NCI-H510A treated with DMSO at 0.1 percent for 48 hours (cell line): Measurements from ENCODE around the gene GSTT4.
A peak's percentile ranks its signal among the peaks of the same experiment; 100 is the strongest.
"Not testable (repeated sequence)": the region's sequence is repeated elsewhere in the genome, so short reads cannot be mapped to it uniquely, and the experiment has no call there.

Source experiments
- DNase-seq: peaks from one replicate; lab custom pipeline; 2025; lab: John Stamatoyannopoulos, UW

GSTT4 gene

DNA sequence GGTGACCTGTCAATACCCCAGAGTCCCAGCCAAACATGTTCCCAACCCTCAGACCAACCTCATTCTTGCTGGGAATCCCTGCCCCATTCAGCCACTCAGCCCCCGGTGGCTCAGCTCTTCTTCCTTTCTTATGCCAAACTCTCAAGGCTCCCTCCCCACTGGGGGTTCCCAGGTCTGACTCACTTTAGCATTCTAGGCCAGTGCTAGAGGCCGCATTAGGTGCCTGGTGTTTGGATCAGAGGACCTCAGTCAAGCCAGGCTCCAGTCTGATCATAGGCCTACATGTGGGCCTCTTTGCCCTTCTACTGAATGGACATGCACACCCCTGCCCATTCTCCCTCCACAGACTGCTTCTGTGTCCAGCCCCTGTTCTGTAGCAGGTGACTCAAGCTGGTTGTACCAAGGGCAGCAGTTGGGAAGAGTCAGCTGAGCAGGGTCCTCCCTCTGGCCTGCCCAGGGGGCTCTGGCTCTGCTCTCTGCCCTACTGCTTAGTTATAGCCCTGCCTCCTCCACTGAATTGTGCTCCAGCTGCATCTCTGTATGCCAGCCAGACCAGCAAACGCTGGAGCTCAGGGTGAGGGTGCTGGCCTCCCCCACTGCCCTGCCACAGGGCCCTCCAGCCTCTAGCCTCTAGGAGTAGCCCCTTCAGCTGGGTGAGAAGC is 15.5 kb downstream of the GSTT4 start:
- not testable (repeated sequence) for DNase-seq

DNA sequence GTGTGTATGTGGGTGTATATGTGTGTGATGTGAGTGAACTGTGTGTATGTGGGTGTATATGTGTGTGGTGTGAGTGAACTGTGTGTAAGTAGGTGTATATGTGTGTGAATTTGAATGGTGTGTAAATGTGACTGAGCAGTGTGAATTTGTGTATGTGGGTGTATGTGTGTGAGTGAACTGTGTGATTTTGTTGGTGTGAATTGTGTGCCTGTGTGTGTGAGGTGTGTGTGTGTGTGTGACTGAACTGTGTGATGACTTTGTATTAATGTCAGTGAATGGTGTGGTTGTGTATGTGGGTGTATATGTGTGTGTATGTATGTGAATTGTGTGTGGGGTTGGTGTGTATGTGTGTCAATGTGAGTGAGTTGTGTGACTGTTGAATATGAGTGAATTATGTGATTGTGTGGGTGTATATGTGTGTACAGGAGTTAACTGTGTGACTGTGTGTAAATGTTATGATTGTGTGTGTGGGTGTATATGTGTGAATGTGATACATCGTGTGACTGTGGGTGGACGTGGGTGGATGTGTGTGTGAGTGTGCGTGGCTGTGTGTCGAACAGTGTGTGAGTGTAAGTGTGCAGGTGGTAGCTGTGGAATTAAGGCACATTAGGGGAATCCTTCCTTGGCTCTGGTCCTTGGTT is 18.6 kb downstream of the GSTT4 start:
- not testable (repeated sequence) for DNase-seq

DNA sequence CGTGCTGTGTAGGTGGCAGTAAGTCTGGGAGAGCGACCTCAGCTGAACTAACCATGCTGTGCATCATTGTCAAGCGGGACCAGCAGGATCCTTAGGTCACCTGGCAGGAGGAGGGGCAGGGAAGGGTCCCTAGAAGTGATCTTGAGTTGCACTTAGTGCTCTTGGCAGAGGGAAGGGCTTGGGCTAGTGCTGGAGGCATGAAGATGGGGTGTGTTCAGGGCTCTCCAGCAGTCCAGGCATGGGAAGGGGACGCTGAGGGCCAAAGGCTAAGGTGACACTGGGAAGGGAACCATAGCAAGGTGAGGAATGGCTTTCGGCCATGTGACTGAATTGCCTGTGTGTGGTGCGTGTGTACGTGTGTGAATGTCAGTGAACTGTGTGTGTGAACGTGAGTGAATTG is 19.2 kb downstream of the GSTT4 start:
- DNase-seq, result not testable (repeated sequence)

DNA sequence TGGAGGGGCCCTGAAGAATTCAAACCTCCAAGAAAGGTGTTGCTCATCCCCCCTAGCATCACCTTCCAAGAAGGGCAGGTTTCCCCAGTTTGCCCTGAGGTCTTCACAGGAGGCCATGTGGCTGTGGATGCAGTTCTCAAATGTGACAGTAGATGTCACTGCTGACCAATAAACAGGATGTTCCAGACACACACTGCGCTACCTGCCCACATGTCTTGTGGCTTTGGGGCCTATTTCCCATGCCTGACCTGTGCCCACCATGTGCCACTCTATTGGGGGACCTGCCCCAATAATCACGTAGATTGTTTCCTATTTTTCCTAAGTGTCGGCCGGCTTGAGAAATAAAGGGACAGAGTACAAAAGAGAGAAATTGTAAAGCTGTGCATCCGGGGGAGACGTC is 20.8 kb downstream of the GSTT4 start:
- peak; percentile 51 for DNase-seq

DNA sequence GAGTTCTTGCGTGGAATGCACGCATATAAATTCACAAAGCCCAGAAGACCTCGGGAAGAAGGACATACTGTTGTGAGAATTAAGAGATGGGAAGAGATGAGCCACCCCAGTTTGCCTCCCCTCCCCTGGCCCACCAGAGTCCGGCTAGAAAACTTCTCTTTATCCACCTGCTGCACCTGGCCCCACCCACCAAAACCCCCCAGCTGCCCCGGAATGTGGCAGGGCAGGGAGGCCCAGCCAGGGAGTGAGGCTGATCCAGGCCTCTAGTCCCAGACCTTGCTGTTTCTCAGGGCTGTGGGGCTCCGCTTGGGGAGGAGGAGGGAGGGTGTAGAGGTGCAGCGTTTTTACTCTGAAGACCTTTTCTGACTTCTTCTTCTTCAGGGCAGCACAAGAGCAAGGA is 24.7 kb downstream of the GSTT4 start:
- DNase-seq, result not testable (repeated sequence)

DNA sequence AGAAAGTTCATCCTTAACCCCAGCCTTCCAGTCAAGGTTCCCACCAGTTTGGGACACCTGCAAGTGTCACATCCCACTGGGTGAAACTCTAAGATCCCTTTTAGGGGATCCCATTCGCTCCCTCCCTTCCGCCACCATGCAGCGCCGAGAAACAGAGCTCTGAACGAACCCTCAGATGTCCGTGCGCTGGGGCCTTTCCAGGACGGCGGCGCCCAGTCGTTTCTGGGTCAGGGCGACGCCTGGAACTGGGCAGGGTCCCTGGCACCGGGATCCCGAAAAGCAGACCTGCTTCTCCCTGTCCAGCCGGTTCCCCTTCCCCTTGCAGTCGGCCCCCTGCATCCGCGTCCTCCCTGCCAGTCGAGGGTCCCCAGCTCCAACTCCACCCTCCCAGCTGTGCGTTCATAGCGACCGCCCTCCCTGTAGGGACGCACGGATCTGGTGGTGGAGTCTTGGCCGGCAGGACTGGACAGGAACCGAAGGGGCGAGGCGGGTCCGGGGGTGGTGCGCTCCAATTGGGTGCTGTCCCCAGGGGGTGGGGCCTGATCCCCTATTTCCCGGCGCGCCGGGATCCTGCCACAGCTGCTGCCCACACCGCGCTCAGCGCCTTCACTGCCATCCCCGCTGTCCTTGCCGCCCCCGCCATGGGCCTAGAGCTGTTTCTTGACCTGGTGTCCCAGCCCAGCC is 25.6 kb downstream of the GSTT4 start, which contains the start of gene GSTT2:
Gene GSTT2, plus strand, starts transcription at position 578 of the 684 bp plus-strand sequence.
- DNase-seq, result not testable (repeated sequence)

DNA sequence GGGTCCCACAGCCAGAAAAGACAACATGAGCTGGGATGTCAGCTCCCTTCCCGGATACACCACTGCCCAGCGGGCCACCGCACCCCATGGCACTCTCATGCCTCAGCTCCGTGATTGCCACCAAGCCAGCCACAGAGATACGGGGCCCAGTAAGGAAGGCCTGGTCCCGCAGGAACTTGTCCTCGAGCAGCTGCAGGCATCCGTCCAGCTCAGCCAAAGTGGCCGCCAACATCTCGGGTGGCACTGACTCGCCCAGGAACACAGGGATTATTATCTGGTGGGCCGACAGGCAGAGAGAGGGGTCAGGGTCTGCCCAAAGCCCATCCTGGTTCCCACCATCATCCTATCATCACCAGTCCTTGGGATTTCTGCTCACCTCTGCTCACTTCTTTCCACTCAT is 27.9 kb downstream of the GSTT4 start:
- not testable (repeated sequence) for DNase-seq

DNA sequence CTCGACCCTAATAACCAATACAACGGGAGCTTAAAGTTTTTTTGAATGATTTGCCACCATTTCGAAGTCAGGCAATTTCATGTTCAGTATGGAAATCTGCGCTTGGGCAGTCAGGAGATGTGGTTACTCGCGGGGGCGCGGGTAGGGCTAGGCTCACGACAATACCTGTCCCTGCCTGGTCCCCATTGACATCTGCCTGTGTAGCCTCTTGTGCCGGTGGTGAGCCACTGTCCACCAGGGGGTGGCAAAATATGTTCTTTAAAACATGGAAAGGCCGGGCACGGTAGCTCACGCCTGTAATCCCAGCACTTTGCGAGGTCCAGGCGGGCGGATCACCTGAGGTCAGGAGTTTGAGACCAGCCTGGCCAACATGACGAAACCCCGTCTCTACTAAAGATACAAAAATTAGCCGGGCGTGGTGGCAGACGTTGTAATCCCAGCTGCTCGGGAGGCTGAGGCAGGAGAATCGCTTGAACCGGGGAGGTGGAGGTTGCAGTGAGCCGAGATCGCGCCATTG is 30.4 kb downstream of the GSTT4 start:
- not testable (repeated sequence) for DNase-seq

DNA sequence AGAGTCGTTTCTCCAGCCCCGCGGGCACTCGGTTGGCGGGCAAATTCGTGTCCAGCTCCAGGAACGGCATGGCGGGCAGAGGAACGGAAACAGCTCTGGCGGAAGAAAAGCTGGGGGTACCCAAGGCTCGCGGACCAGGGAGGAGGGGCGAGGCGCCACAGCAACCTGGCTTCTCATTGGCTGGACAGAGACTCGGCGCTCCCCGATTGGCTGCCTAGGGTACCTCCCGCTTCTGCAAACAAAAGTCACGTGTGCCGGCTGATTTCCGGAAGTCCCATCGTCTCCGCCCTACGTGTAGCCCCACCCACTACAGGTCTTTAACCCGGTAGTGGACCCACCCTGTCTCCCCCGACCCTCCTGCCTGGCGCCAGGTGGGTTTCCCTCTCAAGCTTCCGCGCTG is 30.9 kb downstream of the GSTT4 start, which contains the start of gene DDT:
Gene DDT, minus strand, starts transcription at position 97 of the 400 bp plus-strand sequence. Its CDS starts 27 bp downstream, at position 70.
- not testable (repeated sequence) for DNase-seq

DNA sequence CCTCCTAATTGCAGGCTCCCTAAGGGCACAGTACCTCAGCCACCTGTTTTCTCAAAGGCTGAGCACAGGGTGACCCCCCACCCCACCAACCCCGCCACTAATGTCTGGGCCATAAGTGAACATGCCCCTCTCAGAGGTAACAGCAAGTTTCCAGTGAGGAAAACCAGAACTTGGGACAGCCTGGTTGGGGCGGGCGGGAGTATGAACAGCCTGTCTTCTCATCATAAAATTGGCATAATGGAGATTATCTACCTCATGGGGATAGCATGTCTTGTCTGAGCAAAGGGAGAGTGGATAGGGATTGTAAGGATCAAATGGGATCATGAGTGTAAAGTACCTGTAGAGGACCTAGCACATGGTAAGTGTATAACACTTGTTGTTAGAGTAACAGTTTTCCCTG is 33.3 kb downstream of the GSTT4 start:
- not testable (repeated sequence) for DNase-seq

DNA sequence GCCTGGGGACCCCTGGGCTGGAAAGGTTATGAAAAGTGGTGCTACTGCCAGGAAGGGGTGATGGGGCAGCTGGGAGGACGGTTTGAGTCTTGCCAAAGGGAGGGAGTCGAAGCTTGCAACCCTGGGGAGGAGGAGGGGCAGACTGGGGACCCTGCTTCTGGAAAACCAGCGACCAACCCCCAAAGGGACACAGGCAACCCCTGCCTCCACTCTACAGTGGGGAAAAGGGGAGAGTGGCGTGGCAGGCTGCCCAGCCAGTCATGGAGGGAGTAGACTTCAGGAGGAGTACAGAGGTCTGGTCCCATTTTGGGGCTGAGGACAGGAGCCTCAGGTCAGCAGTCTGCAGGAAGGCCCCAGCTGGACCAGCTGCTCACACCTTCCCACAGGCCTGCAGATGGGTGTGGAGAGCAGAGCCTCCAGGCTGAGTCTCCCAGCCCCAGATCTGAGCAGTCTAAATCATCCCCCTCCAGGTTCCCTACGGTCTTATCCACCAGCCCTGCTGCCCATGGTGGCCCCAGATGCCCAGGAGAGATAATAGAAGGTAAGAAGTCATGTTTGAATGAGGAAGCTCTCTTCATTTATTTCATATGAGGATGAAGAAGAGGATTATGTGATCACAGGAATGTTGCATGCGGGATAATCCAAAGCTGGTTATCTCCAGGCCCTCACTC is 34.3 kb downstream of the GSTT4 start:
- no peak for DNase-seq

DNA sequence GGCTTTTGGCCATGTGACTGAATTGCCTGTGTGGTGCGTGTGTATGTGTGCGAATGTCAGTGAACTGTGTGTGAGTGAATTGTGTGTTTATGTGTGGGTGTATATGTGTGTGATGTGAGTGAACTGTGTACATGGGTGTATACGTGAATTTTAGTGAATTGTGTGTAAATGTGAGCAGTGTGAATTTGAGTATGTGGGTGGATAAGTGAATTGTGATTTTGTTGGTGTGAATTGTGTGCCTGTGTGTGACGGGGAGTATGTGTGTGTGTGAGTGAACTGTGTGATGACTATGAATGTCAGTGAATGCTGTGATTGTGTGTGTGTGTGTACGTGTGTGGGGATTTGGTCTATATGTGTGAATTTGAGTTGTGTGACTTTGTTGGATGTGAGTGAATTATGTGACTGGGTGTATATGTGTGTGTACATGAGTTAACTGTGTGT is 35.0 kb downstream of the GSTT4 start:
- DNase-seq, result no peak

DNA sequence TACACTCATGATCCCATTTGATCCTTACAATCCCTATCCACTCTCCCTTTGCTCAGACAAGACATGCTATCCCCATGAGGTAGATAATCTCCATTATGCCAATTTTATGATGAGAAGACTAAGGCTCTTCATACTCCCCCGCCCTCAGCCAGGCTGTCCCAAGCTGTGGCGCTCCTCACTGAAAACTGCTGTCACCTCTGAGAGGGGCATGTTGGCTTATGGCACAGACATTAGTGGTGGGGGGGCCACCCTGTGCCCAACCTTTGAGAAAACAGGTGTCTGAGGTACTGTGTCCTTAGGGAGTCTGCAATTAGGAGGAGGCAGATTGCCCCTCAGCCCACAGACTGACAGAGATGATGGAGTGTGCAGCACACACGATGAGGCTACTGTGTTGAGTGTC is 36.2 kb downstream of the GSTT4 start:
- DNase-seq, result no peak

DNA sequence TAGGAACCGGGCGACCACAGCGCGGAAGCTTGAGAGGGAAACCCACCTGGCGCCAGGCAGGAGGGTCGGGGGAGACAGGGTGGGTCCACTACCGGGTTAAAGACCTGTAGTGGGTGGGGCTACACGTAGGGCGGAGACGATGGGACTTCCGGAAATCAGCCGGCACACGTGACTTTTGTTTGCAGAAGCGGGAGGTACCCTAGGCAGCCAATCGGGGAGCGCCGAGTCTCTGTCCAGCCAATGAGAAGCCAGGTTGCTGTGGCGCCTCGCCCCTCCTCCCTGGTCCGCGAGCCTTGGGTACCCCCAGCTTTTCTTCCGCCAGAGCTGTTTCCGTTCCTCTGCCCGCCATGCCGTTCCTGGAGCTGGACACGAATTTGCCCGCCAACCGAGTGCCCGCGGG is 38.7 kb downstream of the GSTT4 start, which contains the start of gene DDTL:
Gene DDTL, plus strand, starts transcription at position 321 of the 400 bp plus-strand sequence. Its CDS starts 27 bp downstream, at position 348.
- not testable (repeated sequence) for DNase-seq

DNA sequence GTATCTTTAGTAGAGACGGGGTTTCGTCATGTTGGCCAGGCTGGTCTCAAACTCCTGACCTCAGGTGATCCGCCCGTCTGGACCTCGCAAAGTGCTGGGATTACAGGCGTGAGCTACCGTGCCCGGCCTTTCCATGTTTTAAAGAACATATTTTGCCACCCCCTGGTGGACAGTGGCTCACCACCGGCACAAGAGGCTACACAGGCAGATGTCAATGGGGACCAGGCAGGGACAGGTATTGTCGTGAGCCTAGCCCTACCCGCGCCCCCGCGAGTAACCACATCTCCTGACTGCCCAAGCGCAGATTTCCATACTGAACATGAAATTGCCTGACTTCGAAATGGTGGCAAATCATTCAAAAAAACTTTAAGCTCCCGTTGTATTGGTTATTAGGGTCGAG is 39.2 kb downstream of the GSTT4 start:
- not testable (repeated sequence) for DNase-seq

DNA sequence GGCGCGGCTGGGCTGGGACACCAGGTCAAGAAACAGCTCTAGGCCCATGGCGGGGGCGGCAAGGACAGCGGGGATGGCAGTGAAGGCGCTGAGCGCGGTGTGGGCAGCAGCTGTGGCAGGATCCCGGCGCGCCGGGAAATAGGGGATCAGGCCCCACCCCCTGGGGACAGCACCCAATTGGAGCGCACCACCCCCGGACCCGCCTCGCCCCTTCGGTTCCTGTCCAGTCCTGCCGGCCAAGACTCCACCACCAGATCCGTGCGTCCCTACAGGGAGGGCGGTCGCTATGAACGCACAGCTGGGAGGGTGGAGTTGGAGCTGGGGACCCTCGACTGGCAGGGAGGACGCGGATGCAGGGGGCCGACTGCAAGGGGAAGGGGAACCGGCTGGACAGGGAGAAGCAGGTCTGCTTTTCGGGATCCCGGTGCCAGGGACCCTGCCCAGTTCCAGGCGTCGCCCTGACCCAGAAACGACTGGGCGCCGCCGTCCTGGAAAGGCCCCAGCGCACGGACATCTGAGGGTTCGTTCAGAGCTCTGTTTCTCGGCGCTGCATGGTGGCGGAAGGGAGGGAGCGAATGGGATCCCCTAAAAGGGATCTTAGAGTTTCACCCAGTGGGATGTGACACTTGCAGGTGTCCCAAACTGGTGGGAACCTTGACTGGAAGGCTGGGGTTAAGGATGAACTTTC is 44.0 kb downstream of the GSTT4 start, which contains the start of gene GSTT2B:
Gene GSTT2B, minus strand, starts transcription at position 112 of the 688 bp plus-strand sequence. Its CDS starts 64 bp downstream, at position 48.
- DNase-seq, result not testable (repeated sequence)

DNA sequence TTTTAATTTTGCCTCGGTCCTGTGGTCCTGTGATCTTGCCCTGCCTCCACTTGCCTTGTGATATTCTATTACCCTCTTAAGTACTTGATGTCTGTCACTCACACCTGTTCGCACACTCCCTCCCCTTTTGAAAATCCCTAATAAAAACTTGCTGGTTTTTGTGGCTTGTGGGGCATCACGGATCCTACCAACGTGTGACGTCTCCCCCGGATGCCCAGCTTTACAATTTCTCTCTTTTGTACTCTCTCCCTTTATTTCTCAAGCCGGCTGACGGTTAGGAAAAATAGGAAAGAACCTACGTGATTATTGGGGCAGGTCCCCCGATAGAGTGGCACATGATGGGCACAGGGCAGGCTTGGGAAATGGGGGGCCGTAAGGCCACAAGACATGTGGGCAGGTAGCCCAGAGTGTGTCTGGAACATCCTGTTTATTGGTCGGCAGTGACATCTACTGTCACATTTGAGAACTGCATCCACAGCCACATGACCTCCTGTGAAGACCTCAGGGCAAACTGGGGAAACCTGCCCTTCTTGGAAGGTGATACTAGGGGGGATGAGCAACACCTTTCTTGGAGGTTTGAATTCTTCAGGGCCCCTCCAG is 48.9 kb downstream of the GSTT4 start:
- peak; percentile 23 for DNase-seq

DNA sequence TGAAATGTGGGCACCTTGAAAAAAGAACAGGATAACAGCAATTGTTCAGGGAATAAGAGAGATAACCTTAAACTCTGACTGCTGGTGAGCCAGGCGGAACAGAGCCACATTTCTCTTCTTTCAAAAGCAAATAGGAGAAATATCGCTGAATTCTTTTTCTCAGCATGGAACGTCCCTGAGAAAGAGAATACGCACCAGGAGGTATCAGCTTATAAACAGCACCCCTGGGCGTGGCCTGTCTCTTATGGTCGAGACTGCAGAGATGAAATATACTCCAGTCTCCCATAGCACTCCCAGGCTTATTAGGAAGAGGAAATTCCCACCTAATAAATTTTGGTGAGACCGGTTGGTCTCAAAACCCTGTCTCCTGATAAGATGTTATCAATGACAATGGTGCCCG is 49.4 kb downstream of the GSTT4 start:
- DNase-seq, result not testable (repeated sequence)

DNA sequence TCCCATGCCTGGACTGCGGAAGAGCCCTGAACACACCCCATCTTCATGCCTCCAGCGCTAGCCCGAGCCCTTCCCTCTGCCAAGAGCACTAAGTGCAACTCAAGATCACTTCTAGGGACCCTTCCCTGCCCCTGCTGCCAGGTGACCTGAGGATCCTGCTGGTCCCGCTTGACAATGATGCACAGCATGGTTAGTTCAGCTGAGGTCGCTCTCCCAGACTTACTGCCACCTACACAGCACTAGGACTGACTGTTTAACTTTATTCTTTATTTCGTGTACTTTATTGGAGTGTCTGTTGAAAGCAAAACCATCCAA is 50.3 kb downstream of the GSTT4 start:
- DNase-seq, result not testable (repeated sequence)

DNA sequence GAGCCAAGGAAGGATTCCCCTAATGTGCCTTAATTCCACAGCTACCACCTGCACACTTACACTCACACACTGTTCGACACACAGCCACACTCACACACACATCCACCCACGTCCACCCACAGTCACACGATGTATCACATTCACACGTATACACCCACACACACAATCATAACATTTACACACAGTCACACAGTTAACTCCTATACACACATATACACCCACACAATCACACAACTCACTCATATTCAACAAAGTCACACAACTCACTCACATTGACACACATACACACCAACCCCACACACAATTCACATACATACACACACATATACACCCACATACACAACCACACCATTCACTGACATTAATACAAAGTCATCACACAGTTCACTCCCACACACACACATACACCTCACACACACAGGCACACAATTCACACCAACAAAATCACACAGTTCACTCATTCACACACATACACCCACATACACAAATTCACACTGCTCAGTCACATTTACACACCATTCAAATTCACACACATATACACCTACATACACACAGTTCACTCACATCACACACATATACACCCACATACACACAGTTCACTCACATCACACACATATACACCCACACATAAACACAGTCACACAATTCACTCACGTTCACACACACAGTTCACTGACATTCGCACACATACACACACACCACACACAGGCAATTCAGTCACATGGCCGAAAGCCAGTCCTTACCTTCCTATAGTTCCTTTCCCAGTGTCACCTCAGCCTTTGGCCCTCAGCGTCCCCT is 50.9 kb downstream of the GSTT4 start:
- DNase-seq, result not testable (repeated sequence)
